Thyroid gland (tissue), 4 donors: Measurements from ENCODE around the gene GNL1. TPM values are rescaled to one million over a fixed set of nuclear protein-coding genes. Genes with fewer than 3 reads are reported as not detected.
"Not testable (repeated sequence)": the region's sequence is repeated elsewhere in the genome, so short reads cannot be mapped to it uniquely, and the experiment has no call there.

Experiments used
- DNase-seq, 2 donors: peaks; one replicate each; pipeline ENCODE4 v3.0.0-alpha.2; 2019
- H3K27ac ChIP-seq, 3 donors: fragments of 200-600 bp; sonication (generic); 1 replicate in 2 of 3; 2 replicates in 1 of 3; pipeline ENCODE4 v1.5.1; 2016 to 2019; ENCODE audit warnings: mild to moderate bottlenecking in 1 of 3, moderate library complexity in 1 of 3
- H3K27me3 ChIP-seq: fragments of 200-600 bp; sonication (generic); one replicate; pipeline ENCODE4 v1.5.1; 2019
- H3K36me3 ChIP-seq, 2 donors: fragments of 200-600 bp; sonication (generic); one replicate each; pipeline ENCODE4 v1.5.1; 2016 to 2019
- H3K4me1 ChIP-seq, 2 donors: fragments of 200-600 bp; sonication (generic); one replicate each; pipeline ENCODE4 v1.5.1; 2017 to 2019
- H3K4me3 ChIP-seq, 3 donors: fragments of 200-600 bp; sonication (generic); replicated peaks in 1 of 3; 1 replicate in 2 of 3; 2 replicates in 1 of 3; pipeline ENCODE4 v1.5.1; 2016; ENCODE audit warnings: mild to moderate bottlenecking in 1 of 3
- H3K9me3 ChIP-seq: fragments of 200-600 bp; sonication (generic); one replicate; pipeline ENCODE4 v1.5.1; 2017
- CTCF ChIP-seq, 6 experiments: fragments of 200-600 bp in 3 of 6; fragments of 450-650 bp in 3 of 6; sonication (generic) in 3 of 6; IDR thresholded peaks; one replicate each; pipeline ENCODE4 v1.5.1; 2016 to 2019; ENCODE audit warnings: antibody characterized with exemption in 6 of 6, mild to moderate bottlenecking in 2 of 6, inconsistent platforms in 1 of 6, moderate library complexity in 1 of 6
- POLR2A ChIP-seq, 2 donors: fragments of 450-650 bp; IDR thresholded peaks; one replicate each; pipeline ENCODE4 v1.6.1; 2017; ENCODE audit warnings: antibody characterized with exemption in 2 of 2, mild to moderate bottlenecking in 2 of 2, moderate library complexity in 1 of 2
- WGBS, 2 donors: methylation state at CpG; one replicate each; pipeline ENCODE4 v1.1.5; 2017; 5-methylcytosine and 5-hydroxymethylcytosine counted together
- intact Hi-C: fragments of 100-400 bp; cut with DNase I; formaldehyde crosslinking; loops from one replicate; pipeline ENCODE4 v1.15.1; 2023
- total RNA-seq, 4 donors: library from RNA; depleted of rRNA; stranded (reverse); fragments of >200 nt; gene quantifications; one replicate each; pipeline ENCODE4 v1.2.3, GENCODE V29; 2016

Gene GNL1
- total RNA-seq, 4 donors from 2014 or later = 33.9 to 77.7 (median 37.7) TPM

DNA sequence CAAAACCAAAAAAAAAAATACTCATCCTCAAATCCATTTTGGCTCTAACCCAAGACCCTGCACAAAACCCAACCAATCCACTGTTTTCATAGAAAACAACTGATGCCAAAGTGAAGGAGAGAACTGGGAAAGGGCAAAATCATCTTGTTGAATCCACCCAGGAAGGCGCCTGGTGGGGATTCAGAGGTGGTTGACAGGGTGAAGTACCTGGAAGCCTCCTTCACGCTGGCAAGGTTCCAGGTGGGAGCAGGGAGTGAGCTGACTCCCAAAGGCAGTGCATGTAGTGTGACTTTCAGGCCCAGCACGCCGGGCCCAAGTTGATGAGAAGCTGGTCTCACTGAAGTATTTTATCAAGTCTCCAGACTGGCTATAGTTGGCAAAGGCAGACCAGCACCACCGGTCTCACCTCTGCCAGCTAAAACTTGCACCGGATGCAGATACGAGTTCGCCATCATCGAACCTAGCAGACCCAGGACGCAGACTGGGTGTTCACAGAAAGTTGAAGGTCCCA is 44.2 kb upstream of the GNL1 start:
- Histone ChIP-seq H3K9me3 (no peaks in the 10 kb centered on the region), H3K27me3 (no peaks in the 10 kb centered on the region), H3K4me1 (peaks cover 4 to 9% of the 10 kb centered on the region in 2 donors), H3K4me3 (no peak overlapping the region), H3K36me3 (peaks cover 45 to 52% of the 10 kb centered on the region in 2 donors), H3K27ac (no peak overlapping the region)
- intact Hi-C loops = no loop called here
- TF ChIP-seq CTCF (IDR thresholded peaks at IDR 0.05) (no peak), POLR2A (IDR thresholded peaks at IDR 0.05) (peak in 1 of 2 donors; percentile 31)
- peak; percentile 84 to 88 for DNase-seq
- 61 to 73% methylated on average over 7 to 10 of the region's 10 CpGs for WGBS, 2 donors

DNA sequence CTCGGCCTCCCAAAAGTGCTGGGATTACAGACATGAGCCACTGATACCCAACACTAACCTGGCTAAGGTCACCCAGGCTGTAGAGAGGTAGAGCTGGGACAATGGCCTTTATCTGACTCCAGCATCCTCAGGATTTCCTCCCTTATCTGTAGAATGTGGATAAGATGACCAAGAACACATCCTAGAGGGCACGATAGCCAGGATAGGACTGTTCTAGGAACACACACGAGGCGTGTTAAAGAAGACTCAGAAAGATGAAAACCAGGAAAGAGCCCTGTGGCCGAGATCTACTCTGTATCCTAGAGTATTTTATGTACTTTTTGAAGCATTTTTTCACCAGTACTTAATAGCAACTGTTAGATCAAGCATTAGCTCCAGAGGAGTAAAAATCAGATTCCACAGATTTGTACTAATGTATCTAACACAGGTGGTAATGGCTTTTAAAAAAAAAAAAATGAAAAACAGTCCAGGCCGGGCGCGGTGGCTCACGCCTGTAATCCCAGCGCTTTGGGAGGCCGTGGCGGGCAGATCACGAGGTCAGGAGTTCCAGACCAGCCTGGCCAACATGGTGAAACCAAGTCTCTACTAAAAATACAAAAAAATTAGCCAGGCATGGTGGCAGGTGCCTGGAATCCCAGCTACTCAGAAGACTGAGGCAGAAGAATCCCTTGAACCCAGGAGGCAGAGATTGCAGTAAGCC is 43.5 kb upstream of the GNL1 start:
- H3K4me1 ChIP-seq = peaks cover 4 to 9% of the 10 kb centered on the region in 2 donors
- no peak for TF ChIP-seq CTCF (IDR thresholded peaks at IDR 0.05)
- no peak for TF ChIP-seq POLR2A (IDR thresholded peaks at IDR 0.05)
- WGBS, 2 donors = 86 to 88% methylated on average over 13 of the region's 13 CpGs
- no peaks in the 10 kb centered on the region for H3K9me3 ChIP-seq
- peaks cover 38 to 46% of the 10 kb centered on the region in 2 donors for H3K36me3 ChIP-seq
- no peak for DNase-seq
- H3K27me3 ChIP-seq = no peaks in the 10 kb centered on the region
- intact Hi-C loops = no loop called here
- no peak overlapping the region for H3K4me3 ChIP-seq
- H3K27ac ChIP-seq = no peak overlapping the region

DNA sequence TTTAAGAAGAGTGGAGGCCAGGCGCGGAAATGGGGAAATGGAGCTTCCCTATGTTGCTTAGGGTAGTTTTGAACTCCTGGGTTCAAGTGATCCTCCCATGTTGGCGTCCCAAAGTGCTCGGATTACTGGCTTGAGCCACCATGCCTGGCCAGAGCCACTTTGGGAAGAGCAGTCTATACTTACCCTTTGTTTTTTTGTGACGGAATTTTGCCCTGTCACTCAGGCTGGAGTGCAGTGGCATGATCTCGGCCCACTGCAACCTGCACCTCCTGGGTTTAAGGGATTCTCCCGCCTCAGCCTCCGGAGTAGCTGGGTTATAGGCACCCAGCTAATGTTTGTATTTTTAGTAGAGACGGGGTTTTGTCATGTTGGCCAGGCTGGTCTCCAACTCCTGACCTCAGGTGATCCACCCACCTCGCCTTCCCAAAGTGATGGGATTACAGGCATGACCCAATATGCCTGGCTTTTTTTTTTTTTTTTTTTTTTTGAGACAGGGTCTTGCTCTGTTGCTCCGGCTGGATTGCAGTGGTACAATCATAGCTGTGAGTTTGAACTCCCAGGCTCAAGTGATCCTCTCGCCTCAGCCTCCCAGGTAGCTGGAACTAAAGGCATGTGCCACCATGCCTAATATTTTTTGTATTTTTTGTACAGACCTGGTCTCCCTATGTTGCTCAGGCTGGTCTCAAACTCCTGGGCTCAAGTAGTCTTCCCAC is 42.8 kb upstream of the GNL1 start:
- WGBS, 2 donors = 79 to 84% methylated on average over 11 to 12 of the region's 12 CpGs
- DNase-seq = no peak
- no peaks in the 10 kb centered on the region for H3K27me3 ChIP-seq
- no peak overlapping the region for H3K4me3 ChIP-seq
- TF ChIP-seq CTCF (IDR thresholded peaks at IDR 0.05) (no peak), POLR2A (IDR thresholded peaks at IDR 0.05) (no peak)
- H3K9me3 ChIP-seq = no peaks in the 10 kb centered on the region
- H3K4me1 ChIP-seq = peaks cover 4 to 9% of the 10 kb centered on the region in 2 donors
- no peak overlapping the region for H3K27ac ChIP-seq
- peaks cover 31 to 44% of the 10 kb centered on the region in 2 donors for H3K36me3 ChIP-seq
- intact Hi-C loops = no loop called here

GRCh38 chr6:30597315-30598144 is 41.2 kb upstream of the GNL1 start:
- 70 to 72% methylated on average over 15 of the region's 15 CpGs for WGBS, 2 donors
- peak overlapping the region in 1 of 3 donors; percentile 17 for H3K27ac ChIP-seq
- H3K9me3 ChIP-seq, H3K27me3 ChIP-seq, H3K4me3 ChIP-seq, H3K4me1 ChIP-seq, intact Hi-C loops: not testable (repeated sequence)
- peak; percentile 81 to 89 for DNase-seq
- H3K36me3 ChIP-seq = peaks cover 15 to 31% of the 10 kb centered on the region in 2 donors
- peak; percentile 71 to 86 (median 76) for TF ChIP-seq CTCF (IDR thresholded peaks at IDR 0.05)
